B cell (primary cell): ENCODE data around the gene MIS18BP1. TPM values are rescaled to one million over a fixed set of nuclear protein-coding genes. Genes with fewer than 3 reads are reported as not detected.
"Not testable (repeated sequence)": the region's sequence is repeated elsewhere in the genome, so short reads cannot be mapped to it uniquely, and the experiment has no call there.

Experiments used
- ATAC-seq: fragments of 200-7000 bp; cut with Tn5 transposase; one replicate; pipeline ENCODE4 v1.10.0; 2021; ENCODE audit warnings: low read depth, mild to moderate bottlenecking, moderate number of reproducible peaks, moderate library complexity
- CTCF ChIA-PET: fragments of 350-600 bp; sonication (Branson Sonifier 250); formaldehyde crosslinking; loops from one replicate; lab custom pipeline; 2021; ENCODE audit warnings: antibody characterized with exemption, inconsistent platforms; lab: Charles Lee
- POLR2A ChIA-PET: fragments of 350-600 bp; sonication (Branson Sonifier 250); formaldehyde crosslinking; loops from one replicate; lab custom pipeline; 2021; ENCODE audit warnings: antibody characterized with exemption; lab: Charles Lee
- DNase-seq: peaks from one replicate; pipeline ENCODE4 v3.0.0; 2013
- H2AFZ ChIP-seq: 2 replicates; pipeline ENCODE4 v1.6.1; 2012; ENCODE audit warnings: mild to moderate bottlenecking, low read depth, low read length; ENCODE audit not compliant: insufficient read depth, poor library complexity, severe bottlenecking
- H3K27ac ChIP-seq, 2 donors: 1 replicate in 1 of 2; 2 replicates in 1 of 2; pipeline ENCODE4 v1.5.1; 2012 to 2013; ENCODE audit warnings: low read length in 2 of 2, mild to moderate bottlenecking in 2 of 2, moderate library complexity in 1 of 2
- H3K27me3 ChIP-seq, 4 experiments: fragments of 200-600 bp in 1 of 4; sonication (generic) in 1 of 4; replicated peaks in 1 of 4; 1 replicate in 2 of 4; 2 replicates in 2 of 4; pipeline versions ENCODE4 v1.6.1 to v1.7.0; 2013 to 2016; ENCODE audit warnings: low read length in 3 of 4, mild to moderate bottlenecking in 2 of 4, mixed read lengths in 1 of 4, moderate library complexity in 1 of 4; ENCODE audit not compliant: insufficient read depth in 4 of 4, control insufficient read depth in 3 of 4; ENCODE audit errors: control extremely low read depth in 1 of 4
- H3K36me3 ChIP-seq, 2 experiments: replicated peaks in 1 of 2; 1 replicate in 1 of 2; 2 replicates in 1 of 2; pipeline versions ENCODE4 v1.6.1 to v1.7.1; 2013; ENCODE audit warnings: low read length in 1 of 2; ENCODE audit not compliant: insufficient read depth in 2 of 2, control insufficient read depth in 1 of 2; ENCODE audit errors: control extremely low read depth in 1 of 2, extremely low read depth in 1 of 2
- H3K4me1 ChIP-seq, 2 donors: fragments of 200-600 bp in 1 of 2; sonication (generic) in 1 of 2; 1 replicate in 1 of 2; 2 replicates in 1 of 2; pipeline versions ENCODE4 v1.5.1 to v1.6.1; 2013 to 2017; ENCODE audit warnings: low read length in 2 of 2; ENCODE audit not compliant: control insufficient read depth in 2 of 2, insufficient read depth in 2 of 2
- H3K4me2 ChIP-seq: replicated peaks from 2 replicates; pipeline ENCODE3; 2012; ENCODE audit warnings: mild to moderate bottlenecking, low read depth, low read length; ENCODE audit not compliant: poor library complexity, severe bottlenecking
- H3K4me3 ChIP-seq, 5 experiments: fragments of 200-600 bp in 1 of 5; sonication (generic) in 1 of 5; 1 replicate in 3 of 5; 2 replicates in 2 of 5; pipeline versions ENCODE4 v1.5.1 to v1.7.0; 2011 to 2016; ENCODE audit warnings: low read length in 4 of 5, mild to moderate bottlenecking in 4 of 5, low read depth in 2 of 5, control low read depth in 1 of 5, moderate library complexity in 1 of 5; ENCODE audit not compliant: insufficient read depth in 1 of 5; ENCODE audit errors: control extremely low read depth in 1 of 5, extremely low read depth in 1 of 5
- H3K79me2 ChIP-seq: fragments of 200-600 bp; sonication (generic); one replicate; pipeline ENCODE4 v1.6.0; 2016; ENCODE audit warnings: low read length; ENCODE audit not compliant: control insufficient read depth, insufficient read depth
- H3K9ac ChIP-seq: fragments of 200-600 bp; sonication (generic); 2 replicates; pipeline ENCODE4 v1.6.1; 2017; ENCODE audit warnings: mild to moderate bottlenecking, low read length, moderate library complexity
- H3K9me3 ChIP-seq, 3 donors: one replicate each; pipeline versions ENCODE4 v1.6.1 to v1.7.1; 2013; ENCODE audit warnings: low read length in 2 of 3; ENCODE audit not compliant: control insufficient read depth in 2 of 3, insufficient read depth in 1 of 3; ENCODE audit errors: control extremely low read depth in 1 of 3
- H4K20me1 ChIP-seq: 2 replicates; pipeline ENCODE4 v1.6.0; 2012; ENCODE audit warnings: mild to moderate bottlenecking, low read length; ENCODE audit not compliant: insufficient read depth, control insufficient read depth, poor library complexity, severe bottlenecking
- H3K27ac Mint-ChIP-seq: one replicate; pipeline ENCODE4 v1.8.0; 2021; ENCODE audit warnings: mixed read lengths
- H3K27me3 Mint-ChIP-seq: one replicate; pipeline ENCODE4 v1.8.0; 2021; ENCODE audit warnings: mixed read lengths
- H3K4me1 Mint-ChIP-seq: one replicate; pipeline ENCODE4 v1.8.0; 2021; ENCODE audit warnings: mixed read lengths
- H3K4me3 Mint-ChIP-seq: one replicate; pipeline ENCODE4 v1.8.0; 2021; ENCODE audit warnings: mixed read lengths
- H3K9me3 Mint-ChIP-seq: one replicate; pipeline ENCODE4 v1.8.0; 2022; ENCODE audit warnings: mixed read lengths; ENCODE audit not compliant: insufficient read depth
- EZH2 ChIP-seq: IDR thresholded peaks from 2 replicates; pipeline ENCODE4 v1.6.1; 2012; ENCODE audit warnings: borderline replicate concordance, low read depth, mild to moderate bottlenecking, moderate library complexity, low read length; ENCODE audit not compliant: insufficient read depth, poor library complexity, severe bottlenecking
- WGBS: methylation state at CpG from one replicate; pipeline ENCODE4 v1.1.5; 2013; ENCODE audit warnings: missing lambda C conversion rate; ENCODE audit not compliant: insufficient coverage; 5-methylcytosine and 5-hydroxymethylcytosine counted together
- intact Hi-C: fragments of 100-400 bp; cut with micrococcal nuclease; formaldehyde crosslinking; loops from one replicate; pipeline ENCODE4 v1.10.0; 2022
- polyA plus RNA-seq: library from polyadenylated mRNA; depleted of rRNA; stranded (reverse); fragments of >200 nt; gene quantifications from 2 replicates; pipeline ENCODE4 v1.2.3, GENCODE V29; 2012
- total RNA-seq, 2 donors: library from RNA; stranded (reverse); fragments of 120-200 nt in 1 of 2; gene quantifications; 1 replicate in 1 of 2; 2 replicates in 1 of 2; pipeline versions ENCODE4 v1.2.3 to v1.2.4, GENCODE V29; 2013 to 2022
- TF ChIP-seq, protein P1 (sequence below): fragments of 200-600 bp; IDR thresholded peaks from one replicate; pipeline ENCODE4 v1.8.0; 2022; ENCODE audit warnings: antibody characterized with exemption, mild to moderate bottlenecking

The MIS18BP1 gene
- total and polyA plus RNA-seq, 2 donors (not counting 1 experiment from before 2014, with no cell fraction given), result 30.0 to 92.5 TPM

DNA sequence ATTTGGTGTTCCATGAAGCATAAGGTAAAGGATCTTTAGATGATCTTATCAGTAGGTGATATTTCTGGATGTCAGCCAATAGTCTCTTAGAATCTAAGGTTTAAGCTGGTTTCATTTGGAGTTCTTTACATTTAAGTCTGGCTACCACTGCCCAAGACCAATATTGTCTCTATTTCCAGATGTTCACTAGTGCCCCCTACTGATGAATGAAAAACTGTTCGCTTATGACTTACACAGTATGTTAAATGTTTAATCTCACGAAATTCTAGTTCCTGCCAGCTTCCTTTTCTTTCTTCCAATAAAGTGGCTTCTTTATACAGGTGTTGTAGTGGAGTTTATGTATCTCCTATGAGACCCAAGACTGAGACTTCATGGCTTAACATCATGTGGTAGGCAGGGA lies 31.8 kb upstream of the MIS18BP1 start:
- ATAC-seq, result no peak
- POLR2A ChIA-PET, result no interaction called here
- peaks cover 0 to 6% (median 0%) of the 10 kb centered on the region in 4 experiments for H3K27me3 ChIP-seq
- Mint-ChIP-seq H3K4me1 (no peaks in the 10 kb centered on the region), H3K27ac (no peak overlapping the region), H3K4me3 (no peak overlapping the region), H3K9me3 (peaks cover 17% of the 10 kb centered on the region), H3K27me3 (peaks cover 25% of the 10 kb centered on the region)
- no peaks in the 10 kb centered on the region for H3K79me2 ChIP-seq
- WGBS, result no CpG with 5 or more reads among the region's 2 CpGs
- peaks cover 1 to 24% (median 15%) of the 10 kb centered on the region in 3 donors for H3K9me3 ChIP-seq
- H3K4me2 ChIP-seq, result no peak overlapping the region
- no peak for DNase-seq
- TF ChIP-seq, protein P1, sequence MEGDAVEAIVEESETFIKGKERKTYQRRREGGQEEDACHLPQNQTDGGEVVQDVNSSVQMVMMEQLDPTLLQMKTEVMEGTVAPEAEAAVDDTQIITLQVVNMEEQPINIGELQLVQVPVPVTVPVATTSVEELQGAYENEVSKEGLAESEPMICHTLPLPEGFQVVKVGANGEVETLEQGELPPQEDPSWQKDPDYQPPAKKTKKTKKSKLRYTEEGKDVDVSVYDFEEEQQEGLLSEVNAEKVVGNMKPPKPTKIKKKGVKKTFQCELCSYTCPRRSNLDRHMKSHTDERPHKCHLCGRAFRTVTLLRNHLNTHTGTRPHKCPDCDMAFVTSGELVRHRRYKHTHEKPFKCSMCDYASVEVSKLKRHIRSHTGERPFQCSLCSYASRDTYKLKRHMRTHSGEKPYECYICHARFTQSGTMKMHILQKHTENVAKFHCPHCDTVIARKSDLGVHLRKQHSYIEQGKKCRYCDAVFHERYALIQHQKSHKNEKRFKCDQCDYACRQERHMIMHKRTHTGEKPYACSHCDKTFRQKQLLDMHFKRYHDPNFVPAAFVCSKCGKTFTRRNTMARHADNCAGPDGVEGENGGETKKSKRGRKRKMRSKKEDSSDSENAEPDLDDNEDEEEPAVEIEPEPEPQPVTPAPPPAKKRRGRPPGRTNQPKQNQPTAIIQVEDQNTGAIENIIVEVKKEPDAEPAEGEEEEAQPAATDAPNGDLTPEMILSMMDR, result no peak
- no peak for TF ChIP-seq EZH2
- no peaks in the 10 kb centered on the region for H3K4me1 ChIP-seq
- no peak overlapping the region for H3K27ac ChIP-seq
- H3K4me3 ChIP-seq, result no peak overlapping the region
- no peak overlapping the region for H2AFZ ChIP-seq
- intact Hi-C loops, result no loop called here
- no peak overlapping the region for H3K9ac ChIP-seq
- H3K36me3 ChIP-seq, result no peaks in the 10 kb centered on the region
- CTCF ChIA-PET, result no interaction called here
- H4K20me1 ChIP-seq, result no peaks in the 10 kb centered on the region

GRCh38 chr14:45281731-45282400 lies 28.9 kb upstream of the MIS18BP1 start:
- H3K27ac ChIP-seq, H3K27ac Mint-ChIP-seq, H3K9ac ChIP-seq, H2AFZ ChIP-seq, DNase-seq, H3K36me3 ChIP-seq, CTCF ChIA-PET, H4K20me1 ChIP-seq, H3K27me3 ChIP-seq, intact Hi-C loops, H3K79me2 ChIP-seq, H3K4me3 ChIP-seq, H3K4me2 ChIP-seq, H3K4me3 Mint-ChIP-seq, ATAC-seq, H3K4me1 Mint-ChIP-seq, POLR2A ChIA-PET, H3K4me1 ChIP-seq: not testable (repeated sequence)
- WGBS, result 85% methylated on average over 8 of the region's 12 CpGs
- Mint-ChIP-seq H3K27me3 (peaks cover 22% of the 10 kb centered on the region), H3K9me3 (peaks cover 17% of the 10 kb centered on the region)
- H3K9me3 ChIP-seq, result peaks cover 1 to 24% (median 15%) of the 10 kb centered on the region in 3 donors
